Activated T-cell treated with anti-CD3 and anti-CD28 coated beads, Interleukin-2, amount 50 U/mL, for 4 hours (primary cell): ENCODE data around the gene ATP9B. TPM values are rescaled to one million over a fixed set of nuclear protein-coding genes. Genes with fewer than 3 reads are reported as not detected.
"Not testable (repeated sequence)": the region's sequence is repeated elsewhere in the genome, so short reads cannot be mapped to it uniquely, and the experiment has no call there.

ENCODE experiments used
- ATAC-seq, 2 donors: fragments of 200-7000 bp; cut with Tn5 transposase; one replicate each; pipeline ENCODE4 v1.10.0; 2021
- DNase-seq: peaks from one replicate; pipeline ENCODE4 v3.0.0-alpha.2; 2020
- H3K27me3 Mint-ChIP-seq: one replicate; pipeline ENCODE4 v1.8.0; 2021; ENCODE audit warnings: low read depth, mixed read lengths
- H3K36me3 Mint-ChIP-seq: one replicate; pipeline ENCODE4 v1.8.0; 2022; ENCODE audit warnings: mixed read lengths; ENCODE audit not compliant: insufficient read depth
- H3K4me1 Mint-ChIP-seq: one replicate; pipeline ENCODE4 v1.8.0; 2021; ENCODE audit warnings: low read depth, mixed read lengths
- H3K4me3 Mint-ChIP-seq: one replicate; pipeline ENCODE4 v1.8.0; 2021; ENCODE audit warnings: mild to moderate bottlenecking, moderate library complexity, mixed read lengths
- H3K9me3 Mint-ChIP-seq: one replicate; pipeline ENCODE4 v1.8.0; 2021; ENCODE audit warnings: mixed read lengths
- total RNA-seq, 3 donors: library from RNA; stranded (reverse); gene quantifications; one replicate each; pipeline ENCODE4 v1.2.1, GENCODE V29; 2021

Gene ATP9B
- total RNA-seq, 3 donors from 2014 or later = 16.3 to 21.6 (median 20.2) TPM

DNA sequence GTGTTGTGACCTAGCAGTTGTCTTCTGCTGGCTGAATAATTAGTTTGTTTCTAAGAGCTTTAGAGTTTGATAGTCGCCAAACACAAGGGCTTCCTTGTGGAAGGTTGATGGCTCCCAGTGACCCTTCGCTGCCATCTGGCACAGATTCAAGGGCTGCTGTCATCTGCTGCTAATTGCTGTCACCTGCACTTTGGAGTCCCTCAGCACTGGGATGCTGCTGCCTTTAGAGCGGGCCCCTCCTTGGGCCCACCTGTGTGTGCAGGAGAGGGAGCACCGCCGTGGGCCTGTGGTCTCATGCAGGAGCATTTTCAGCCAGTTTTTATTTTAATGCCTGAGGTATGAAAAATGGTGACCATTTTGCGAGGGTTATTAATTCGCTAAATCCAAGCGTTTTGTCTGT is 172.6 kb downstream of the ATP9B start:
- Mint-ChIP-seq H3K9me3 (no peaks in the 10 kb centered on the region), H3K27me3 (no peaks in the 10 kb centered on the region), H3K4me1 (peaks cover 7% of the 10 kb centered on the region), H3K36me3 (peaks cover 4% of the 10 kb centered on the region), H3K4me3 (no peak overlapping the region)
- DNase-seq (no peak), ATAC-seq (no peak)

DNA sequence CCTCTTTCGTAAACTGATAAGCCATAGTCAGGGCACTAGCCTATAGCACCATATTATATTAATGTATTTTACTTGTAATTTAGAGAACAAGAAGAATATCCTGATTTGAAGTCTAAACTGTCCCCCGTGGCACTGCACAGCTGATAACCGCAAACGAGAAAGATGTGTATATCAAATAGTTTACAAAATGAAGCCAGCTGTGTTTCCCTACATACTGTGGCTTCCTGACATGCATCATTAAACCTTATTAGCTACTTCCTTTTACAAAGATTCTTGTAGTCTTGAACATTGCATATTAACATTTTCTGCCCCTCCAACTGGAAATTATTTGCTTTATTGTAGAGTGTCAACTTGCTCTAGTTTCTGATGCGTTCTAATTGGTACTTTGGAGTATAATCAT is 173.1 kb downstream of the ATP9B start:
- no peaks in the 10 kb centered on the region for H3K9me3 Mint-ChIP-seq
- no peak overlapping the region for H3K4me3 Mint-ChIP-seq
- ATAC-seq (no peak), DNase-seq (no peak)
- H3K27me3 Mint-ChIP-seq = no peaks in the 10 kb centered on the region
- peaks cover 7% of the 10 kb centered on the region for H3K4me1 Mint-ChIP-seq
- H3K36me3 Mint-ChIP-seq = peaks cover 4% of the 10 kb centered on the region

DNA sequence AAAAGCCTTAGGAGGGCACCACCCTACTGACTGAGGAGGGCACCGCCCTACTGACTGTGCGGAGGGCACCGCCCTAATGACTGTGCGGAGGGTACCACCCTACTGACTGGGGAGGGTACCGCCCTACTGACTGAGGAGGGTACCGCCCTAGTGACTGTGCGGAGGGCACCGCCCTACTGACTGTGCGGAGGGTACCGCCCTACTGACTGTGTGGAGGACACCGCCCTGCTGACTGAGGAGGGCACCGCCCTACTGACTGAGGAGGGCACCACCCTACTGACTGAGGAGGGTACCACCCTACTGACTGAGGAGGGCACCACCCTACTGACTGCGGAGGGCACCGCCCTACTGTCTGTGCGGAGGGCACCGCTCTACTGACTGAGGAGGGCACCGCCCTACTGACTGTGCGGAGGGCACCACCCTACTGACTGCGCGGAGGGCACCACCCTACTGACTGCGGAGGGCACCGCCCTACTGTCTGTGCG is 176.4 kb downstream of the ATP9B start:
- Mint-ChIP-seq H3K27me3 (no peaks in the 10 kb centered on the region), H3K4me3 (no peak overlapping the region), H3K4me1 (peaks cover 13% of the 10 kb centered on the region), H3K9me3 (no peaks in the 10 kb centered on the region), H3K36me3 (no peaks in the 10 kb centered on the region)
- no peak for ATAC-seq
- peak; percentile 15 for DNase-seq

DNA sequence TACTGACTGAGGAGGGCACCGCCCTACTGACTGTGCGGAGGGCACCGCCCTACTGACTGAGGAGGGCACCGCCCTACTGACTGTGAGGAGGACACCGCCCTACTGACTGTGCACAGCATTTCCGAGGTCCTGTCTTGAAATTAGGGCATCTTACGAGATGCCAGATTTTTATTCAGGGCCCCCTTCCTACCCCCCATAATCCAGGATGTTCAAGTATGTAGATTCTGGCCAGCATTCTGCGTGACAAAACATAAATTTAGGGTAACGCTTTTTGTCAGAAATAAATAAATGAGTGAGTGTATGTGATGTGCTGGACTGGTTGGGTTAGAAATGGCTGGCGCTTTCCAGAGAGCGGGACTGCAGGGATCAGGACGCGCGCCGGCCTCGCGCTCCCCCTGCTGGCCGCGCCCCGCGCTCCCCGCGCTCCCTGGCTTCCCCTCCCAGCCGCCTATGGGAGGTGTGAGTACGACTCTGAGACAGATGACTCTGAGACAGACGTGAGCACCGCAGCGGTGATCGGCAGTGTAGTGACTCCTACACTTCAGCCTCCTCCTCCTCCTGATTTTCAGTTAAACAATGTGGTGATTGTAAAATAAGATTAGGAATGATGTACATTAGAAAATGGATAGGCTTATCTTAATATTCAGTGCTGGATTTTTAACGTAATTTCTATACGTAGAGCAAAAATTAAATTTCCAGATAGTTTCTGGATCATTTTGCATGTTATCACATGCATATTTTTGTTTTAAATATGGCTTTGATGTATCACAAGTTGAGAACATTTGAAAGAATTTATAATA is 177.3 kb downstream of the ATP9B start:
- Mint-ChIP-seq H3K27me3 (no peaks in the 10 kb centered on the region), H3K9me3 (no peaks in the 10 kb centered on the region), H3K36me3 (no peaks in the 10 kb centered on the region), H3K4me1 (peaks cover 13% of the 10 kb centered on the region), H3K4me3 (peak overlapping the region; percentile 66)
- DNase-seq (peak; percentile 65), ATAC-seq (peak; percentile 99)

DNA sequence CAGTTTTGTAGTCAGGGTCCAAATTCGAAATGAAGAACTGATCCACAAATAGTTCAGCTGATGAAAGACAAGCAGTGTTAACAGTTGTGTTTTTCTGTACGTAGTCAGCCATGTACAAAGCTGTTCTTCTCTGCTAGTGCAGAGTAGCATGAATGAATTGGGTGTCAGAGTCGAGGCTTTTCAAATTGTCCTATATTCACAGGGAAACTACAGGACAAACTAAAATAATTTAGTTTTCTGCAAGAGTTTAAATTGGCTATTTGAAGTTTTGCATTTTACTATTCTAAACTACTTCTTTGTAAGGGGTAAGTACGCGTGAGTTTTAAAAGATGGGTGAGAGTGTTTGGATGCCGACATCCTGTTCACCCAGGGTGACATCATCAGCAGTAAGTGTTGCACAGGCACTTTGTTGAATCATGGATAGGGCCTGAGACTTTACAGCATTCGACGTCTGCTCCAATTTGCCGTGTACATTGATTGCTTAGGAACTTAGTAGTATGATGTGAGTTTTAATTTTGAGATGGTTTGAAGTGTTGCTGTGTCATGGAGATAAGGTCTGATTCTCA is 179.4 kb downstream of the ATP9B start:
- H3K4me3 Mint-ChIP-seq = no peak overlapping the region
- no peak for ATAC-seq
- H3K4me1 Mint-ChIP-seq = peaks cover 11% of the 10 kb centered on the region
- DNase-seq = no peak
- H3K9me3 Mint-ChIP-seq = no peaks in the 10 kb centered on the region
- H3K36me3 Mint-ChIP-seq = peaks cover 3% of the 10 kb centered on the region
- H3K27me3 Mint-ChIP-seq = no peaks in the 10 kb centered on the region

DNA sequence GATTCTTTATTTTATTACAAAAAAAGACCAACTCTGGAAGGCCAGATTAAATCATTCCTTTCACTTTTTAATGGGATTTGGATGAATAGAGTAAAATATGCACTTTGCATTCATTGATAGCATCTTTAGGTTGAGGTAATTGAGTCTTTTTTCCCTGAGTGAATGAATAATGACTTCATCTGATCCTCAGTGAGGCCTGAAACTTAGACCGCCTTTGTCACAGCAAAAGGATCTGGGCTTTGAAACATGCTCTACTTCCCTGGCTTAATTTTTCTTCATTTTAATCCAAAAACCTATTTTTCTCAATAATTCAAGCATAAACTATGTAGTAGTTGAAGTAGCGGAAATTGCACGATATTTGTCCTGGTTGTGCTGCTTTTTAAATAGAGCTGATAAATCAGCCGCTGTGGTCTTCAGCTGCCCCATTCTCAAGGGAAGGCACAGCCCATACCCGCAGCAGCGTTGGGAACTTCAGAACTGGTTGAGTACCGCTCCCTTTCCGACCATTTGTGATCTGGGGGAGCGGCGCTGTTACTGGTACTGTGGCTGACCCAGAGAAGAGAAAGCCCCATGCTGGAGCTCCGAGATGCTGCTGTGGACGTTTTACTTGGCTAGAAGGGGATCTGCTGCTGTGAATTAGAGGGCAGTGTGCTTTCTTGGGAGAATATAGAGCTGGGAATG is 181.2 kb downstream of the ATP9B start:
- H3K27me3 Mint-ChIP-seq = no peaks in the 10 kb centered on the region
- H3K9me3 Mint-ChIP-seq = no peaks in the 10 kb centered on the region
- peaks cover 15% of the 10 kb centered on the region for H3K36me3 Mint-ChIP-seq
- H3K4me3 Mint-ChIP-seq = no peak overlapping the region
- DNase-seq = no peak
- peaks cover 11% of the 10 kb centered on the region for H3K4me1 Mint-ChIP-seq
- no peak for ATAC-seq

DNA sequence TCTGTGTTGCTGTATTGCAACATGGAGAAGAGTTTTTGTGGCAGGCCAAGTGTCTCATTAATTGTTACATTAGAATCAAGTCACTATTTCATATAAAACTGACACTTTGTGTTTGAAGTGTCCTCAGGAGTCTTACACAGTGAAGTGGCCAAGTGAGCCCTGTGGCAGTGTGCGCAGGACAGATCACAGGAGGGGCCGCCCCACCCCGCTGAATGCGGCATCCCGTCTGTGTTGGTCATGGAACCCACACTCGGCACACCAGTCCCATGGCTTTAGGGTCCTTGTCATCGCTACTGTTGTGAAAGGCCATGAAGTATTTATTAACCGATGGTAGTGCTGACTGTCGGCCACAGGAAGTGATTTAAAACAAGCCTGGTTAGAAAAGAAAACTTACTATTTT is 181.8 kb downstream of the ATP9B start:
- Mint-ChIP-seq H3K9me3 (no peaks in the 10 kb centered on the region), H3K36me3 (peaks cover 18% of the 10 kb centered on the region), H3K4me1 (peaks cover 11% of the 10 kb centered on the region), H3K4me3 (no peak overlapping the region), H3K27me3 (no peaks in the 10 kb centered on the region)
- no peak for DNase-seq
- no peak for ATAC-seq

DNA sequence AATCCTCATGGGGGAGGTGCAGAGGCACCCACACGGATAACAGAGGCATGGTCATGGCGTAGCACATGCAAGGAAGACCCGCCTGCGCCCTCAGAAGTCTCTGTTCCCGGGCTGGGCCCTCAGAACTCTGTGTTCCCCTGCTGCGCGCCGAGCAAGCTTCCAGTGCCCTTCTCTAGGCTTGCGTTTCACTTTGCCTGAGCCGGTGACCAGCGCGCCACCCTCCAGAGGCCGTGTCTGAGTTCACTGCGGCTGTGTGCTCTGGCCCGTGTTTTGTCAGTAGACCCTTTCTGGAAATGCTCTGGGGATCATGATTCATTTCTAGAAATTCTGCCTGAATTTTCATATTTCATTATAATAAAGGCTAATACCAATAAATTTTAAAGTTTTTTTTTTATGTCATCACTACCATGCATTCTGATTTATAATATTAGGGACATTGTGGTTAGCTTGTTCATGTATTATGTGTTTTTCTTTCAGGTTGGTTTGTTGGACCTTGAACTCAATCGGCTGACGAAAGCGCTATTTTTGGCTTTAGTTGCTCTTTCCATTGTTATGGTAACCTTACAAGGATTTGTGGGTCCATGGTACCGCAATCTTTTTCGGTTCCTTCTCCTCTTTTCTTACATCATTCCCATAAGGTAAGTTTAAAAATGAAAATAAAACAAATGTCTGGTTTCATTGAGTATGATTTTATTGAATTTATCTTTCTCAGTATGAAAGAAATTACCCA is 183.9 kb downstream of the ATP9B start:
- ATAC-seq (no peak), DNase-seq (no peak)
- Mint-ChIP-seq H3K4me1 (peaks cover 6% of the 10 kb centered on the region), H3K9me3 (no peaks in the 10 kb centered on the region), H3K27me3 (no peaks in the 10 kb centered on the region), H3K4me3 (no peak overlapping the region), H3K36me3 (peaks cover 20% of the 10 kb centered on the region)

DNA sequence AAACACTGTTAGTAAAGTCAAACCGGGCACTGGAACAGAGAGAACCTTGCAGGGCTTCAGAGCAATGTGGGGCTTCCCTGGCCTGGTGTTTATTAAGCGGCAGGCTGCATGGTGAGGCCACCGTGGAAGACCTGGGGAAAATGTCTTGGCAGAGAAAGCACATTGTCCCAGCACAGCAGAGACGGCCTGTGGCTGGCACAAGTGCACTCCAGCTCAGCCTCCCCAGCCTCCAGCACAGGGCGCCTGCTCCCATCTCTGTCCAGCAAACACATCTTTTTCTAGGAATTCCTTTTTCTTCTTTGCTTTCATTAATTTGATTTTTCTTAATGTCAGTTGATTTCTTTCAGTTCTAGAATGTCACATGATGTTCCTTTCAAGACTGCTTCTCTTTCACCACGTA is 188.3 kb downstream of the ATP9B start:
- no peaks in the 10 kb centered on the region for H3K9me3 Mint-ChIP-seq
- peaks cover 48% of the 10 kb centered on the region for H3K36me3 Mint-ChIP-seq
- no peak for ATAC-seq
- H3K27me3 Mint-ChIP-seq = no peaks in the 10 kb centered on the region
- DNase-seq = no peak
- no peak overlapping the region for H3K4me3 Mint-ChIP-seq
- H3K4me1 Mint-ChIP-seq = no peaks in the 10 kb centered on the region

DNA sequence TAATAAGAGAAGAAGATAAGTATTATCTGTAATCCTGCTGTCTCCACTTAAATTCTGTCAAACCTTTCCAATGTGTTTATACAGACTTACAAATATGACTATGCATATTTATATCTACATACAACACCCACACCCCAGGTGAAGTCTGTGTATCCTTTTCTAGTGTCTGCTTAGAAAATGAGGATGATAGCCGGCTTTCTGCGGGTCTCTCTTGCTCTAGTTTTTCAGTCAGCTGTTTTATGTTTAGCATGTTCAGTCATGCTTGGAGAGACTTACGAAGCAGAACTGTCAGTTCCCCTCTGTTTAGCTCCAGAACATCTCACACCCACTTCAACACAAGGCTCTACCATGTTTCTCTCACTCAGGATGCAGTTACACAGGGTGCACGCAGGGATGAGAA is 189.3 kb downstream of the ATP9B start:
- no peak overlapping the region for H3K4me3 Mint-ChIP-seq
- H3K4me1 Mint-ChIP-seq = no peaks in the 10 kb centered on the region
- H3K36me3 Mint-ChIP-seq = peaks cover 50% of the 10 kb centered on the region
- ATAC-seq = no peak
- H3K27me3 Mint-ChIP-seq = no peaks in the 10 kb centered on the region
- no peak for DNase-seq
- H3K9me3 Mint-ChIP-seq = no peaks in the 10 kb centered on the region

DNA sequence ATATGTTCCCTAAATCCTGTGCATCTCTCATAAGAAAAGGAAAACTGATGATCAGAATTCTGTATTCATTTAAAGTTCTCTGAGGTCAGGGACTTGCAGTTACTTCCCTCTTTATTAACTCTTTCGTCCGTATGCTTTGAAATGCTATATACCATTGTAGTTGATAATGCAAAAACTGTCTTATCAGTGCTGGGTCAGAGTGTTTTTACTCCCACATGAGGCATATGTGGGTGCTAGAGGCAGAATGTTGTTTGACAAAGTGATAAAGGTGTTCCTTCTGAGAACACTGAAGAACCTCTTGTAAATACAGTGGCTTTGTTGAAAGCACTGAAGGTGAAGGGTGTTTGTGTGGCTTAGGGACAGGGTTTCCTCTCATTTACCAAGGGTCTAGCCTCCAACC is 190.0 kb downstream of the ATP9B start:
- H3K36me3 Mint-ChIP-seq = peaks cover 51% of the 10 kb centered on the region
- H3K4me3 Mint-ChIP-seq = no peak overlapping the region
- ATAC-seq (no peak), DNase-seq (no peak)
- no peaks in the 10 kb centered on the region for H3K27me3 Mint-ChIP-seq
- no peaks in the 10 kb centered on the region for H3K4me1 Mint-ChIP-seq
- H3K9me3 Mint-ChIP-seq = no peaks in the 10 kb centered on the region

DNA sequence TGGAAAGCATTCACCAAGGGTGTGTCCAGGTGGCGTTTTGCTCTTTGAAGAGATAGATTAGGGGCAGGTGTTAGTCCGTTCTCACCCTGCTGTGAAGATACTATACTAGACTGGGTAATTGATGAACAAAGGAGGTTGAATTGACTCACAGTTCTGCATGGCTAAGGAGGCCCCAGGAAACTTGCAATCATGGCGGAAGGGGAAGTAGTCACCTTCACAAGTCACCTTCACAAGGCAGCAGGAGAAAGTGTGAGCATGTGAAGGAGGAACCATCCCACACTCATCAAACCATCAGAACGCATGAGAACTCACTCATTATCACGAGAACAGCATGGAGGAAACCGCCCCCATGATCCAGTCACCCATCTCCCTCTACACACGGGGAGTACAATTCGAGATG is 190.8 kb downstream of the ATP9B start:
- Mint-ChIP-seq H3K4me1 (no peaks in the 10 kb centered on the region), H3K27me3 (no peaks in the 10 kb centered on the region), H3K4me3 (no peak overlapping the region), H3K36me3 (peaks cover 52% of the 10 kb centered on the region), H3K9me3 (peaks cover 5% of the 10 kb centered on the region)
- ATAC-seq (no peak), DNase-seq (no peak)

DNA sequence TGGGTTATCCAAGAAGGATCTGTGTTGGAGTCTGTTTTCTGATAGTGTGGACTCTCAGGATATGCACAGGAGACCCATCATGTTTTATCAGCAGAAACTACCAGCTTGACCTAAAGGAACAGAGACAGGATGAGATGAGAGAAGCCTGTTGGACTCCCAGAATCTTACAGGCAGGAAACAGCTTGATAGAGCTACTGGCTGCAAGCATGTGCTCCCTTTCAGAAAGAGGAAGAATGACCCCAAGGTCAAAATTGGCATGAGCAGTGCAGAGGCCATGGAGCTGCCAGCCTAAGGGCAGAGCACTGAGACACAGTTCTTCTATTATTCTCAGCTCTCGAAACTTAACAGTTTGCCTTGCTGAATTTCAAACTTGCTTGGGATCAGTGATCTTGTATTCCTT is 191.3 kb downstream of the ATP9B start:
- H3K9me3 Mint-ChIP-seq = peaks cover 10% of the 10 kb centered on the region
- ATAC-seq = no peak
- no peaks in the 10 kb centered on the region for H3K4me1 Mint-ChIP-seq
- peaks cover 52% of the 10 kb centered on the region for H3K36me3 Mint-ChIP-seq
- no peak for DNase-seq
- H3K27me3 Mint-ChIP-seq = no peaks in the 10 kb centered on the region
- H3K4me3 Mint-ChIP-seq = no peak overlapping the region

DNA sequence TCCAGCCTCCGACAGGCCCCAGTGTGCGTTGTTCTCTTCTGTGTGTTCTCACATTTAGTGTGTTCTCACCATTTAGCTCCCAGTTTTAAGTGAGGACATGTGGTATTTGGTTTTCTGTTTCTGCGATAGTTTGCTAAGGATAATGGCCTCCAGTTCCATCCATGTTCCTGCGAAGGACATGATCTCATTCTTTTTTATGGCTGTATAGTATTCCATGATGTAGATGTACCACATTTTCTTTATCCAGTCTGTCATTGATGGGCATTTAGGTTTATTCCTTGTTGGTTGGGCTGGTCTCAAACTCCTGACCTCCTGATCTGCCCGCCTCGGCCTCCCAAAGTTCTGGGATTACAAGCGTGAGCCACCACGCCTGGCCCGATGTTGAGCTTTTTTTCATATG is 195.9 kb downstream of the ATP9B start:
- Mint-ChIP-seq H3K36me3 (peaks cover 58% of the 10 kb centered on the region), H3K9me3 (peaks cover 21% of the 10 kb centered on the region)
- not testable (repeated sequence) for H3K27me3 Mint-ChIP-seq, DNase-seq, H3K4me1 Mint-ChIP-seq, H3K4me3 Mint-ChIP-seq, ATAC-seq
